ENCODE data around the gene SH3D21. TPM values are rescaled to one million over a fixed set of nuclear protein-coding genes. Genes with fewer than 3 reads are reported as not detected.

The SH3D21 gene
- total RNA-seq, 4 donors from 2014 or later, result 12.7 to 143 (median 15.9) TPM

- Histone ChIP-seq H3K4me1 (peaks cover 6 to 23% (median 20%) of the 10 kb centered on the region in 4 donors), H3K4me3 (no peak overlapping the region), H3K27me3 (peaks cover 20% of the 10 kb centered on the region), H3K27ac (no peak overlapping the region), H3K36me3 (no peaks in the 10 kb centered on the region), H3K9me3 (no peaks in the 10 kb centered on the region)
- no peak for DNase-seq
- WGBS, 2 donors (ENCODE audit: low coverage in 1 of 2), result 79 to 100% methylated on average over 1 to 9 of the region's 9 CpGs
- in situ Hi-C loops (cut with MboI; ENCODE audit: low pct_ligation_motif_present in 1 of 4, low pct_unique_long_range_greater_than_20kb in 1 of 4, low sequenced_read_pairs in 3 of 4), result no loop called here
- TF ChIP-seq EP300 (IDR thresholded peaks at IDR 0.05; ENCODE audit: low read depth), result no peak
- intact Hi-C loops (cut with DNase I; ENCODE audit: low total_unique reads), result loop anchor here (1.0 kb wide), 1 partner anchor 31 kb away; no protein-coding TSS in a partner anchor
Measured at GRCh38 chr1:36327421-36328087, 21.4 kb downstream of the SH3D21 start.

DNA sequence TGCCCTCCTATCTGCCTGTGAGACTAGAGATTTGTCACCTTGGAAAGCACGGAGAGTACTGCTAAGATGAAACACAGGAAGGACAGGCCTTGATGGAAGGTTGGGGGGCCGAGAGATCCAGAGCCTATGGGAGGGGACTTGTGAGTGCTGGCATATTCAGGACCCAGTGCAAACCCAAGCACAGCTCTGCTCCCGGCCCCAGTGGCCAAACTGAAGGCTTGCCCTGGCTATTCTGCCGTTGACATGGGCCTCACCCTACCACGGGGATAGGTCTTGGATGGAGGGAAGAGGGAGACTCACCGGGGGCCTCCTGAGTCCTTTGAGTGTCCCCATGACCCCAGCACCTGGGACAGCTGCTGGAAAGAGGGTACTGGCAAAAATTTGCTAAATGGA, 21.9 kb downstream of the SH3D21 start:
- H3K27ac ChIP-seq, result no peak overlapping the region
- no peak for TF ChIP-seq POLR2A (IDR thresholded peaks at IDR 0.05)
- no peak for TF ChIP-seq POLR2AphosphoS5 (IDR thresholded peaks at IDR 0.05)
- TF ChIP-seq EP300 (IDR thresholded peaks at IDR 0.05; ENCODE audit: low read depth), result no peak
- TF ChIP-seq, protein P1, sequence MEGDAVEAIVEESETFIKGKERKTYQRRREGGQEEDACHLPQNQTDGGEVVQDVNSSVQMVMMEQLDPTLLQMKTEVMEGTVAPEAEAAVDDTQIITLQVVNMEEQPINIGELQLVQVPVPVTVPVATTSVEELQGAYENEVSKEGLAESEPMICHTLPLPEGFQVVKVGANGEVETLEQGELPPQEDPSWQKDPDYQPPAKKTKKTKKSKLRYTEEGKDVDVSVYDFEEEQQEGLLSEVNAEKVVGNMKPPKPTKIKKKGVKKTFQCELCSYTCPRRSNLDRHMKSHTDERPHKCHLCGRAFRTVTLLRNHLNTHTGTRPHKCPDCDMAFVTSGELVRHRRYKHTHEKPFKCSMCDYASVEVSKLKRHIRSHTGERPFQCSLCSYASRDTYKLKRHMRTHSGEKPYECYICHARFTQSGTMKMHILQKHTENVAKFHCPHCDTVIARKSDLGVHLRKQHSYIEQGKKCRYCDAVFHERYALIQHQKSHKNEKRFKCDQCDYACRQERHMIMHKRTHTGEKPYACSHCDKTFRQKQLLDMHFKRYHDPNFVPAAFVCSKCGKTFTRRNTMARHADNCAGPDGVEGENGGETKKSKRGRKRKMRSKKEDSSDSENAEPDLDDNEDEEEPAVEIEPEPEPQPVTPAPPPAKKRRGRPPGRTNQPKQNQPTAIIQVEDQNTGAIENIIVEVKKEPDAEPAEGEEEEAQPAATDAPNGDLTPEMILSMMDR (IDR thresholded peaks at IDR 0.05), result no peak
- in situ Hi-C loops (cut with MboI; ENCODE audit: low pct_ligation_motif_present in 1 of 4, low pct_unique_long_range_greater_than_20kb in 1 of 4, low sequenced_read_pairs in 3 of 4), result no loop called here
- intact Hi-C loops (cut with DNase I; ENCODE audit: low total_unique reads), result loop anchor here (1.0 kb wide), 1 partner anchor 32 kb away; no protein-coding TSS in a partner anchor
- H3K9me3 ChIP-seq, result no peaks in the 10 kb centered on the region
- WGBS, 2 donors (ENCODE audit: low coverage in 1 of 2), result 84 to 100% methylated on average over 1 to 6 of the region's 6 CpGs
- H3K36me3 ChIP-seq, result no peaks in the 10 kb centered on the region
- no peak overlapping the region for H3K4me3 ChIP-seq
- peaks cover 15% of the 10 kb centered on the region for H3K27me3 ChIP-seq
- DNase-seq, result no peak
- H3K4me1 ChIP-seq, result peaks cover 6 to 18% (median 14%) of the 10 kb centered on the region in 4 donors

- Histone ChIP-seq H3K4me3 (no peak overlapping the region), H3K27ac (no peak overlapping the region), H3K9me3 (no peaks in the 10 kb centered on the region), H3K4me1 (peaks cover 5 to 17% (median 13%) of the 10 kb centered on the region in 4 donors), H3K36me3 (no peaks in the 10 kb centered on the region), H3K27me3 (peaks cover 14% of the 10 kb centered on the region)
- intact Hi-C loops (cut with DNase I; ENCODE audit: low total_unique reads) (loop anchor here (1.0 kb wide), 1 partner anchor 32 kb away; no protein-coding TSS in a partner anchor), in situ Hi-C loops (cut with MboI; ENCODE audit: low pct_ligation_motif_present in 1 of 4, low pct_unique_long_range_greater_than_20kb in 1 of 4, low sequenced_read_pairs in 3 of 4) (no loop called here)
- WGBS, 2 donors (ENCODE audit: low coverage in 1 of 2), result 63 to 100% methylated on average over 1 to 6 of the region's 6 CpGs
- TF ChIP-seq EP300 (IDR thresholded peaks at IDR 0.05; ENCODE audit: low read depth), result no peak
- TF ChIP-seq, protein P1 (IDR thresholded peaks at IDR 0.05), result no peak
- no peak for TF ChIP-seq POLR2AphosphoS5 (IDR thresholded peaks at IDR 0.05)
- TF ChIP-seq POLR2A (IDR thresholded peaks at IDR 0.05), result no peak
- DNase-seq, result peak; percentile 37
Measured at GRCh38 chr1:36328713-36329112, 22.5 kb downstream of the SH3D21 start.

- in situ Hi-C loops (cut with MboI; ENCODE audit: low pct_ligation_motif_present in 1 of 4, low pct_unique_long_range_greater_than_20kb in 1 of 4, low sequenced_read_pairs in 3 of 4), result loop anchor here in 1 of 4 donors (5.0 kb wide), 1 partner anchor 92 kb away; no protein-coding TSS in a partner anchor
- no peak overlapping the region for H3K27ac ChIP-seq
- DNase-seq, result no peak
- H3K4me3 ChIP-seq, result no peak overlapping the region
- no peaks in the 10 kb centered on the region for H3K9me3 ChIP-seq
- H3K4me1 ChIP-seq, result peaks cover 0 to 8% (median 5%) of the 10 kb centered on the region in 4 donors
- peaks cover 8% of the 10 kb centered on the region for H3K27me3 ChIP-seq
- TF ChIP-seq EP300 (IDR thresholded peaks at IDR 0.05; ENCODE audit: low read depth), result no peak
- no peak for TF ChIP-seq POLR2A (IDR thresholded peaks at IDR 0.05)
- TF ChIP-seq, protein P1 (IDR thresholded peaks at IDR 0.05), result no peak
- no peak for TF ChIP-seq POLR2AphosphoS5 (IDR thresholded peaks at IDR 0.05)
- 87% methylated on average over 9 of the region's 9 CpGs; no CpG with 5 or more reads in 1 of the 2 donors for WGBS, 2 donors (ENCODE audit: low coverage in 1 of 2)
- H3K36me3 ChIP-seq, result no peaks in the 10 kb centered on the region
- intact Hi-C loops (cut with DNase I; ENCODE audit: low total_unique reads), result no loop called here
Measured at GRCh38 chr1:36329817-36330216, 23.6 kb downstream of the SH3D21 start.

Data from transverse colon (tissue), 4 donors.